GM21737 (cell line): ENCODE measurements around the gene MAPK10.
"Not testable (repeated sequence)": the region's sequence is repeated elsewhere in the genome, so short reads cannot be mapped to it uniquely, and the experiment has no call there.

Source experiments
- ATAC-seq: cut with Tn5 transposase; IDR thresholded peaks from one replicate; pipeline ENCODE4 v1.9.1; 2021; ENCODE audit warnings: mild to moderate bottlenecking, moderate library complexity; ENCODE audit not compliant: unreplicated experiment

MAPK10 gene

GRCh38 chr4:86218746-86219473 is 140.9 kb downstream of the MAPK10 start:
- ATAC-seq = no peak

GRCh38 chr4:86203176-86203575 is 156.7 kb downstream of the MAPK10 start:
- ATAC-seq = no peak

GRCh38 chr4:86185659-86186058 is 174.2 kb downstream of the MAPK10 start:
- ATAC-seq = no peak

- no peak for ATAC-seq
Measured at GRCh38 chr4:86184901-86185285, 175.0 kb downstream of the MAPK10 start.

- ATAC-seq = no peak
Measured at GRCh38 chr4:86184216-86184900, 175.5 kb downstream of the MAPK10 start.

- no peak for ATAC-seq
Measured at GRCh38 chr4:86181585-86181984, 178.3 kb downstream of the MAPK10 start.

- no peak for ATAC-seq
Measured at GRCh38 chr4:86178211-86178610, 181.6 kb downstream of the MAPK10 start.

GRCh38 chr4:86174506-86174905 is 185.3 kb downstream of the MAPK10 start:
- ATAC-seq = no peak

- ATAC-seq = not testable (repeated sequence)
Measured at GRCh38 chr4:86168335-86168734, 191.5 kb downstream of the MAPK10 start.

GRCh38 chr4:86160426-86160825 is 199.4 kb downstream of the MAPK10 start:
- no peak for ATAC-seq

GRCh38 chr4:86159216-86159615 is 200.6 kb downstream of the MAPK10 start:
- no peak for ATAC-seq

- no peak for ATAC-seq
Measured at GRCh38 chr4:86156531-86156930, 203.3 kb downstream of the MAPK10 start.

- no peak for ATAC-seq
Measured at GRCh38 chr4:86155766-86156165, 204.1 kb downstream of the MAPK10 start.

- no peak for ATAC-seq
Measured at GRCh38 chr4:86152454-86152853, 207.4 kb downstream of the MAPK10 start.

GRCh38 chr4:86151196-86151595 is 208.7 kb downstream of the MAPK10 start:
- no peak for ATAC-seq

GRCh38 chr4:86141161-86141560 is 218.7 kb downstream of the MAPK10 start:
- ATAC-seq = no peak

GRCh38 chr4:86132468-86132867 is 227.4 kb downstream of the MAPK10 start:
- ATAC-seq = no peak

- ATAC-seq = no peak
Measured at GRCh38 chr4:86131456-86131855, 228.4 kb downstream of the MAPK10 start.

GRCh38 chr4:86130160-86130933 is 229.5 kb downstream of the MAPK10 start:
- no peak for ATAC-seq

- no peak for ATAC-seq
Measured at GRCh38 chr4:86129546-86129945, 230.3 kb downstream of the MAPK10 start.

GRCh38 chr4:86122404-86122803 is 237.4 kb downstream of the MAPK10 start:
- no peak for ATAC-seq

- no peak for ATAC-seq
Measured at GRCh38 chr4:86118711-86119110, 241.1 kb downstream of the MAPK10 start.
